ENCODE data around the gene EXOC6.

The EXOC6 gene

GRCh38 chr10:93027508-93027907 lies 179.2 kb downstream of the EXOC6 start:
- DNase-seq: no peak

- no peak for DNase-seq
Measured at GRCh38 chr10:93028883-93029282, 180.6 kb downstream of the EXOC6 start.

- DNase-seq: no peak
Measured at GRCh38 chr10:93030409-93030808, 182.1 kb downstream of the EXOC6 start.

- no peak for DNase-seq
Measured at GRCh38 chr10:93032105-93032808, 183.9 kb downstream of the EXOC6 start.

GRCh38 chr10:93032809-93033137 lies 184.5 kb downstream of the EXOC6 start:
- no peak for DNase-seq

GRCh38 chr10:93034426-93034825 lies 186.1 kb downstream of the EXOC6 start:
- DNase-seq: no peak

GRCh38 chr10:93039110-93039509 lies 190.8 kb downstream of the EXOC6 start:
- DNase-seq: no peak

- DNase-seq: no peak
Measured at GRCh38 chr10:93039721-93040120, 191.4 kb downstream of the EXOC6 start.

GRCh38 chr10:93054486-93054885 lies 206.2 kb downstream of the EXOC6 start:
- DNase-seq: peak; percentile 6

GRCh38 chr10:93058139-93058538 lies 209.8 kb downstream of the EXOC6 start:
- DNase-seq: no peak

GRCh38 chr10:93059975-93060886 lies 211.9 kb downstream of the EXOC6 start, which contains the start of gene CYP26C1:
CYP26C1 (plus strand) TSS chr10:93060798; CDS start chr10:93061264, 466 bp downstream.
- no peak for DNase-seq

- no peak for DNase-seq
Measured at GRCh38 chr10:93060887-93061593, 212.7 kb downstream of the EXOC6 start.

- DNase-seq: no peak
Measured at GRCh38 chr10:93061594-93062513, 213.5 kb downstream of the EXOC6 start.

GRCh38 chr10:93062514-93063143 lies 214.3 kb downstream of the EXOC6 start:
- no peak for DNase-seq

GRCh38 chr10:93063144-93063976 lies 215.0 kb downstream of the EXOC6 start:
- DNase-seq: no peak

- DNase-seq: no peak
Measured at GRCh38 chr10:93063977-93064660, 215.8 kb downstream of the EXOC6 start.

- DNase-seq: no peak
Measured at GRCh38 chr10:93064874-93065660, 216.7 kb downstream of the EXOC6 start.

GRCh38 chr10:93065675-93066543 lies 217.6 kb downstream of the EXOC6 start:
- DNase-seq: no peak
